CD4-positive, alpha-beta T cell treated with Interleukin-2 at 100 ng/mL for 4 hours (primary cell): ENCODE measurements around the gene HEXIM1.
A peak's percentile ranks its signal among the peaks of the same experiment; 100 is the strongest.

ENCODE experiments used
- DNase-seq: peaks from one replicate; pipeline ENCODE4 v3.0.0-alpha.2; 2020; ENCODE audit warnings: low spot score

The HEXIM1 gene

DNA sequence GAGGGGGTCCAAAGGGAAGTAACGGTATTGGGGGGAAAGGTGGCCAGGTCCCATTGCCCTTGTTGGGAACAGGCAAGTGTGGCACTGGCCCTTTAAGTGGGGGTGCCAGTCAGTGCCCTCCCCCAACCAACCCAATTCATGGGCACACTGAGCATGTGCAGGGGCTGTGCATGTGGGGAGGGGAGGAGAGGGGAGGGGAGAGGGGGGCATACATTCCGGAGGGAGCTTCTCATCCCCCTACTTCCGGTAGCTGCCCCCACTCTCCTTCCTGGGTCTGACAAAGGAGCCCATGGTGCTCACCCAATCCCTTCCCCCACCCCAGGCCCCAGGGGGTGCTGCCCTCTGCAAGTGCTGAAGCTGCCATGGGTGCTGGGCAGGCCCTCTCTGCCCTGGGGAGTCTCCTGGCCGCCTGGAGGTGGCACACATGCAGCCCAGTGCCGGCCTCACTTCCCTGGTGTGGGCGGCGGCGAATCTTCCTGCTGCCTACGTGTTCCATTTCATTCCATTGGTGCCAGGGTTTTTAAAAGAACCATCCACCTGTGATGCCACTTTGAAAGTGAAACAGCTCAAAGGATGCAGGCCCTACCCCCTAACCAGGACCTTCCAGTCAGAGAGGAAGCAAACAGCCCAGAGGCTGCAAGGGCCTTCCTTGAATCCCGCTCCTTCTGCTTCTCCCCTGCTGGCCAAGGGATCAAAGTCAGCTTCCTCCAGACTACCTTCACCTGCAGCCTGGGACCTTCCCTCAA lies 24.4 kb downstream of the HEXIM1 start:
- DNase-seq: peak; percentile 58

DNA sequence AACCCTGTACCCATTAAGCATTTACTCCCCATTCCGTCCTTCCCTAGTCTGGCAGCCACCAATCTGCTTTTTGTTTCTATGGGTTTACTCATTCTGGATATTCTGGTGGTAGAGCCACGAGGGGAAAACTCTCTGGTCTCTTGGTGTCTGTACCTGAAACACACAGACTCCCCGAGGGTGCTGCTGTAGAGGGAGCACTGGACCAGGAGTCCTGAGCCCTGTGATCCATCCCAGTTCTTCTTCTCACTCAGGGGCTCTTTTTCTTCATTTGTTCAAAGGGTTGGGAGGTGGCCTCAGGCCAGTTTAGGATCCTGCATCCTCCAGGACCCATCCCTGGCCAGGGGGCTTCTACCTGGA lies 27.5 kb downstream of the HEXIM1 start:
- DNase-seq: no peak

DNA sequence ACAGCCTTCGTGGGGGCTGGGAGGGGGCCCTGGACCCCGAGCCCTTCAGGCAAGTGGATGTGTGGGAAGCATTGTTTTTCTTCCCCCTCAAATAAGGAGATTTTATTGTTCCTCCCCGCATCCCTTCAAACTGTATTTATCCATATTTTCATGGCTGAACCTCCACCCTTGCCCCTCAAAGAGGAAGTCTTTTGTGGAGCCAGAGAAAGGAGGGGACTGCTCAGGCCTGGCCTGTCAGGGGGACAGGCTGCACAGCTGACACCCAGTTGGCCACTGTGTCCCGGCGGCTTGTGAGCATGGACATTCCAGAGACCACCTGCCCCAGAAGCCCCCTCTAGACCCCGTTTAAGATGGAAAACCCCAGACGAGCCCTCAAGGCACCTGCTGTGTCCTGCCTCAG lies 29.3 kb downstream of the HEXIM1 start:
- no peak for DNase-seq

DNA sequence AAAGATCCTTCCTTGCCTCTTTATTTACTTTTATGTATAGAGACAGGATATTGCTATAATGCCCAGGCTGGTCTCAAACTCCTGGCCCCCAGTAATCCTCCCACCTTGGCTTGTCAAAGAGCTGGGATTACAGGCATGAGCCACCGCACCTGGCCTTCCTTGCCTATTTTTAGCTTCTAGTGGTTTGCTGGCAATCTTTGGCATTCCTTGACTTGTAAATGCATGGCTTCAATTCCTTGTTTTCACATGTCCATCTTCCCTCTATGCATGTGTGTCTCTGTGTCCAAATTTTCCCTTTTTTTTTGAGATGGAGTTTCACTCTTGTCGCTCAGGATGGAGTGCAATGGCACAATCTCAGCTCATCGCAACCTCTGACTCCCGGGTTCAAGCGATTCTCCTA lies 35.9 kb downstream of the HEXIM1 start:
- no peak for DNase-seq

DNA sequence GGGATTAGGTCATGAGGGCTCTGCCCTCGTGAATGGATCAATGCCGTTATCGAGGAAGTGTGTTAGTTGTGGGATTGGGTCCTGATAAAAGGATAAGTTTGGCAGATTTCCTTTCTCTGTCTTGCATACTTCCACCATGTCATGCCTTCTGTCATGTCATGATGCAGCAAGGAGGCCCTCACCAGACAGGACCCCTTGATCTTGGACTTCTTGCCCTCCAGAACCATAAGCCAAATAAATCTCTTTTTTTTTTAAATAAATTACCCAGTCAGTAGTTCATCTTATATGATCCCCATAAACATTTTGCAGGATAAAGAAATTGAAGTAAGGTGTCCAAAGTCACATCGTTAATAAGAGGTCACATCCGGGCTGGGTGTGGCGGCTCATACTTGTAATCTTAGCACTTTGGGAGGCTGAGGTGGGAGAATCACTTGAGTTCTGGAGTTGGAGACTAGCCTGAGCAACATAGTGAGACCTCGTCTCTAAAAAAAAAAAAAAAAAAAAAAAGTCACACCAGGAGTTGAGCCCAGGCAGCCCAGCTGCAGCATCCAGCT lies 38.6 kb downstream of the HEXIM1 start:
- DNase-seq: no peak

DNA sequence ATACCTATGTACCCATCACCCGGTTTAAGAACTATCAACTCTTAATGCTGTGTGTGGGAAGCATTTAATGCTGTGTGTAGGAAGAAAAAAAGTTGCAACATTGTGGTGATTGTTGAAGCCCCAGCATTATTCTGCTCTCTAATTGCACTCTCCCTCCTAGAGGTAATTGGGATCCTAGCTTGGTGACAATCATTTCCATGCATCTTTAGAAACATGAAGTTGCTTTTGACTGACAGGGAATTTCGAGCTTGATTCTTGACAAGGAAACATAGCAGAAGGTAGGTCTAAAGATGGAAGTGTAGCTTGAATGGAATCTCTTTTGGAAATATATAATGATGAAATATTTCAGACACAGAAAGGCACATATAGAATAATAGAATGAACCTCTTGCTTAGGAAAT lies 40.7 kb downstream of the HEXIM1 start:
- no peak for DNase-seq

DNA sequence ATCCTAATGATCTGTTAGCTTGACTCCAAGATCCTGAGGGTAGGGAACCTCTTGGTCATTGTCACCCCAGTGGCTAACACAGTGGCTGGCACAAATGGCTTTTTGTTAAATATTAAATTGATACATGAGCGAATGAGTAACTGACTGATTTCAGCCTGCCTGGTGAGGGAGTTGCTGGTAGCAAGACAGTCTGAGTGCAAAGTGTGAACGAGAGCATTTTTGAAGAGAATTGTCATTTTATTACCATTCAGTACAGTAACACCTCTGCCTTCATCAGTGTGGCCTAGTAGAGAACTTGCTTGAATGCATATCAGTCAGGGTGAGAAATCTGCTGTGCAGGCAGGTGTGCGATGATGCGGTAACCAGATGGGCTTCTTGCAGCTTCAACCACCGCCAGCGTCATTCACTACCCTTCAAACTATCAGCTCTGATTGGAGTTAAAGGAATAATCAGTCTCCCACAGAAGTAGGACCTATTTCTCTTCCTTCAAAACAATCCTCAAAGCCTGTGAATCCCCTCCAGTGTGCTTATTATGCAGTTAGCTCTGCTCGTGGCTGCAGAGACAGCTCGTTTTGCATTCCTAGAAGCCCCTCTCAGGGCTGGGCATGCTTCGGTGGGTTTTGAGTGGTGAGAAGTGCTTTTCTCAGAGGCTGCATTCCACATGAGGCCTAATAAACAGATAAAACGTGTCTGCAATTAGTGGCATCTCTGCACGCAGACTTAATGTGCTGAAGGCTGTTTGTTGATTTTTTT lies 42.4 kb downstream of the HEXIM1 start:
- DNase-seq: no peak

DNA sequence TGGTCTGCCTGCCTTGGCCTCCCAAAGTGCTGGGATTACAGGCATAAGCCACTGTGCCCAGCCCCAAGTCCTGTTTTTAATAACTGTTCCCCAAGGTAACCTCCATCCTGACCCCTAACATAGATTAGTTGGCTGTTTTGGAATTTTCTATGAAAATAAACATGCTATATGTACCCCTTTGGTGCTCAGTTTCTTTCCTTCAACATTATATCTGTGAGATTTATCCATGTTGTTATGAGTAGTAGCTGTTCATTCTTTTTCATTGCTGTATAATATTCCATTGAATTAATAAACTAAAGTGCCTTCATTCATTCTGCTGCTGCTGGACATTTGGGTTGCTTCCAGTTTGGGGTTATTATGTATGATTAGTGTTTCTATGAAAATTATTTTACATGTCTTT lies 47.1 kb downstream of the HEXIM1 start:
- DNase-seq: no peak

DNA sequence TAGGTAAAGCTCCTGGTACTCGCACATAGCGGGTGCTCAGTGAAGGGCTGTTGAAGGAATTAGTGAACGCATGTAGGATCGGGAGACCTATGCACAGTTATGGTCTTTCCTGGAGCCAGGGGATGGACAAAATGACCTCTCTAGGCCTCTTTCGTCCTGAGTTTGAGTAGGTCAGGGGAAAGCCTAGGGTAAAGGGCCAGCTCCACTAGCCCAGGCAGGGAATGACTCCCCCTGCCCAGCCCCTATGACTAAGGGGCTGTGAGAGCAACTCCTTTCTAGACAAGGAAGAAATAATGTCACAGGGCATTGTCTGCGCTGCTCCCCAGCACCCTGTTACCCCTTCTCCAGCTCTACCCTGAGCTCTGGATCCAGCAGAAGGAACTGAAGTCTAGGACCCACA lies 48.8 kb downstream of the HEXIM1 start:
- no peak for DNase-seq

DNA sequence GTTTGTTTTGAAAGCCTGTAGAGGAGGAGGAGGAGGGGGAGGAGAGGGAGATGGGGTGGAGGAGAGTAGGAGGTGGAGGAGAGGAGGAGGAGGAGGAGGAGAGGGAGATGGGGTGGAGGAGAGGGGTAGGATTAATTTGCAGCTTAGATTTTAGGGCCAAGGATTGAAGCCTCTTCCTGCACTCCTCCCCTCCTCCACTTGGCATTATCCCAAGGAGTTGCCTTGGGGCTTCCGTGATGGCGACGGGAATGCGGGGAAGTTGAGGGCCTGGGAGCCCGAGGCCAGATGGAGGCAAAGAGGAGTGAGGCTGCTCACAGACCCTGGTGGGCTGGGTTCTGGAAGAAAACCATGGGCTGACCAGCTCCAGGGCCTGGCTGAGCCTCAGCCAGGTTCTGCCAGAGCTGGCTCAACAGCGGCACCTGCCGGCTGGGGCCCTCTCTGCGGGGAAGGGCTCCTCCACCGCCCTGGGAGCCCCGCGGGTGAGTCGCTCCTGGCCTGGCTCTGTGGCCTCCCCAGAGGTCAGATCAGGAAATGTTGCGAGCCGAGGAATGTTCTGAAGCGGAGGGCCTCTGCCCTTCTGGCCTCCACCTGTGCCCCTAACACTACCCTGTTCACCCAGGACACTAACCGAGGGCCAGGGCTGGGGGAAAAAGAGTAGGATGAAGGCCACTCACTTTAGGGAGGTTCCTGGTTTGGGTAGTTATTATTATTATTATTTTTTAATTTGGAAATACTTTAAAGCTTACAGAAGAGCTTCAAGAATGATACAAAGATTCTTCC lies 49.5 kb downstream of the HEXIM1 start:
- peak; percentile 85 for DNase-seq

DNA sequence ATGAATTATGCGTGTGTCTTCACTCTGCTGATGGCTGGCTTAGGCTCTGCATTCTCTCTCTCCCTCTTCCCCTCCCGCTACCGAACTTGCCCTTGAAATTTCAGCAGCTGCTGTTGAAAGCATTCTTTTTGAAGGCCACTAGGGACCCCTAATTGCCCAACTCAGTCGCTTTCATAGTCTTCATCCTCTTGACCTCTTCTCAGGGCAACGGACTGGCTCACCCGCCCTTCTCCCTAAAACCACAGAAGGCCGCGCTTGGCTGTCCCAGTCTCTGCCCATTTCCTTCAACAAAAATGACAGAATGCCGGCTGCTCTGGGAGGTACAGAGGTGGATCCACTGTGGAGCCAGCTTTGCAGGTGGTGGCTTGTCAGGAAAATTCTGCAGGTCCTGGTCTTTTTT lies 52.4 kb downstream of the HEXIM1 start:
- DNase-seq: no peak

DNA sequence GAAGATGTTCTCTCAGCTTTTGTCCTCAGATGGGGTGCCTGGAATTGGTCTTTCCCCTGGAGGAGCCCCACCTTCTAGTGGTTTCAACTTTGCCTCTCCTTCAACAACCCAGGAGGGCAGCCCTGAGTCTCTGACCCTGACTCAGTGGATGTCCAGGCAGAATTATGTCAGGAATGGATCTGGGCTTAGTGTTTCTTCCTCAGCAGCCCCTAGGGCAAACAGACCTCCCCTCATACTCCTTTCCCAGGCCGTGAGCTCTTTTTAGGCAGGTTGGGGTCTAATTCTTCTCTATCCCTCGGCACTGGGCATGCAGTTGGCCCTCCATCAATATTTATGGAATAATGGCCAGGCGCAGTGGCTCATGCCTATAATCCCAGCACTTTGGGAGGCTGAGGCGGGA lies 53.2 kb downstream of the HEXIM1 start:
- DNase-seq: no peak
